Breast epithelium (tissue), 4 donors: ENCODE measurements around the gene RBM4B. TPM values are rescaled to one million over a fixed set of nuclear protein-coding genes. Genes with fewer than 3 reads are reported as not detected.
A peak's percentile ranks its signal among the peaks of the same experiment; 100 is the strongest.

Experiments used
- DNase-seq, 2 donors: peaks; one replicate each; pipeline ENCODE4 v3.0.0-alpha.2; 2019; ENCODE audit warnings: low spot score in 2 of 2
- H3K27ac ChIP-seq, 2 donors: fragments of 200-600 bp; sonication (generic) in 1 of 2; one replicate each; pipeline ENCODE4 v1.5.1; 2016 to 2019; ENCODE audit warnings: mild to moderate bottlenecking in 1 of 2
- H3K27me3 ChIP-seq, 2 donors: fragments of 200-600 bp; sonication (generic) in 1 of 2; one replicate each; pipeline versions ENCODE4 v1.5.1 to v1.6.0; 2017 to 2019; ENCODE audit warnings: control low read depth in 1 of 2, mild to moderate bottlenecking in 1 of 2
- H3K36me3 ChIP-seq: fragments of 200-600 bp; one replicate; pipeline ENCODE4 v1.5.1; 2019
- H3K4me1 ChIP-seq, 2 donors: fragments of 200-600 bp; sonication (generic); one replicate each; pipeline ENCODE4 v1.5.1; 2016 to 2019; ENCODE audit warnings: control low read depth in 1 of 2
- H3K4me3 ChIP-seq, 3 donors: fragments of 200-600 bp; sonication (generic); 1 replicate in 2 of 3; 2 replicates in 1 of 3; pipeline ENCODE4 v1.5.1; 2016 to 2019; ENCODE audit warnings: mild to moderate bottlenecking in 3 of 3, moderate library complexity in 2 of 3
- H3K9me3 ChIP-seq, 2 donors: fragments of 200-600 bp; sonication (generic) in 1 of 2; one replicate each; pipeline ENCODE4 v1.5.1; 2016 to 2019; ENCODE audit warnings: control low read depth in 1 of 2
- POLR2A ChIP-seq: fragments of 450-650 bp; IDR thresholded peaks from one replicate; pipeline ENCODE4 v1.6.1; 2016; ENCODE audit warnings: antibody characterized with exemption, mild to moderate bottlenecking, moderate library complexity
- POLR2AphosphoS5 ChIP-seq, 3 donors: sonication (generic); formaldehyde crosslinking; IDR thresholded peaks; one replicate each; pipeline ENCODE4 v1.6.1; 2017; ENCODE audit warnings: antibody characterized with exemption in 3 of 3
- intact Hi-C: fragments of 100-400 bp; cut with DNase I; formaldehyde crosslinking; loops from one replicate; pipeline ENCODE4 v1.15.1; 2023; ENCODE audit warnings: low total_unique reads
- total RNA-seq, 3 donors: library from RNA; depleted of rRNA; stranded (reverse); fragments of >200 nt; gene quantifications; one replicate each; pipeline ENCODE4 v1.1.0, GENCODE V29; 2016
- TF ChIP-seq, protein P1 (sequence below), 3 donors: fragments of 450-650 bp; IDR thresholded peaks; one replicate each; pipeline ENCODE4 v1.5.1; 2016 to 2017; ENCODE audit warnings: antibody characterized with exemption in 3 of 3, mild to moderate bottlenecking in 3 of 3, moderate library complexity in 3 of 3

RBM4B gene
- total RNA-seq, 3 donors from 2014 or later: 14.9 to 43.8 (median 25.9) TPM

DNA sequence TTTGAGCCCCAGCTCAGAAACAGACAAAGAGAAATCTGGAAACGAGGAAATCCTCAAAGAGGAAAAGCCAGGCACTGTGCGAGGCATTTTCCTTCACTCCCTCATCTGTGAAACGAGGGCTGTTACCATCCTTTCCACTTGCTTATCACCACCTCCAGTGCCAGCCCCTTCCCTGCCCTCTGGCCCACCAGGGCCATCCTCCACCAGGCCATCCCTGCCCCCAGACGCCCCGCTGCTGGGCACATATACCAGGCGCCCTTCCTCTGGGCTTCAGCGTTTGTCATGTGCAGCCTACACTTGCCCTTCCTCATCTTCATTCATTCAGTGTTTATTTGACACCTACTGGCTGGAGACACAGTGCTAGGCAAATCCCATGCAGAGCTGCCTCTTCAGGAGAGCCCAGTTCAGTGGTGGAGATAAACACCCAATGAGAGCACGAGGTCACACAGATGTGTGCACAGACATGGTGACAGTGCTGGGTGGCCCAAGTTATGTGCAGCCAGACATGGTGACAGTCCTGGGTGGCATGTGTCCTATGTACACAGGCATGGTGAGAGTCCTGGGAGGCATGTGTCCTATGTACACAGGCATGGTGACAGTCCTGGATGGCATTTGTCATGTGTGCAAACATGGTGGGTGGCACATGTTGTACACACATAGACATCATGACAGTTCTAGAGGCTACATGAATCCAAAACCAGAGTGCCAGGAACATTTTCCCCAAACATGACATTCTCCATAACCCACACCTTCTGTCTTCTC is 41.6 kb upstream of the RBM4B start:
- Histone ChIP-seq H3K27me3 (no peaks in the 10 kb centered on the region), H3K4me3 (no peak overlapping the region), H3K27ac (peak overlapping the region; percentile 75 to 78), H3K4me1 (peaks cover 0 to 4% of the 10 kb centered on the region in 2 donors), H3K9me3 (no peaks in the 10 kb centered on the region), H3K36me3 (no peaks in the 10 kb centered on the region)
- DNase-seq: no peak
- intact Hi-C loops: no loop called here
- TF ChIP-seq, protein P1, sequence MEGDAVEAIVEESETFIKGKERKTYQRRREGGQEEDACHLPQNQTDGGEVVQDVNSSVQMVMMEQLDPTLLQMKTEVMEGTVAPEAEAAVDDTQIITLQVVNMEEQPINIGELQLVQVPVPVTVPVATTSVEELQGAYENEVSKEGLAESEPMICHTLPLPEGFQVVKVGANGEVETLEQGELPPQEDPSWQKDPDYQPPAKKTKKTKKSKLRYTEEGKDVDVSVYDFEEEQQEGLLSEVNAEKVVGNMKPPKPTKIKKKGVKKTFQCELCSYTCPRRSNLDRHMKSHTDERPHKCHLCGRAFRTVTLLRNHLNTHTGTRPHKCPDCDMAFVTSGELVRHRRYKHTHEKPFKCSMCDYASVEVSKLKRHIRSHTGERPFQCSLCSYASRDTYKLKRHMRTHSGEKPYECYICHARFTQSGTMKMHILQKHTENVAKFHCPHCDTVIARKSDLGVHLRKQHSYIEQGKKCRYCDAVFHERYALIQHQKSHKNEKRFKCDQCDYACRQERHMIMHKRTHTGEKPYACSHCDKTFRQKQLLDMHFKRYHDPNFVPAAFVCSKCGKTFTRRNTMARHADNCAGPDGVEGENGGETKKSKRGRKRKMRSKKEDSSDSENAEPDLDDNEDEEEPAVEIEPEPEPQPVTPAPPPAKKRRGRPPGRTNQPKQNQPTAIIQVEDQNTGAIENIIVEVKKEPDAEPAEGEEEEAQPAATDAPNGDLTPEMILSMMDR (IDR thresholded peaks at IDR 0.05): no peak

DNA sequence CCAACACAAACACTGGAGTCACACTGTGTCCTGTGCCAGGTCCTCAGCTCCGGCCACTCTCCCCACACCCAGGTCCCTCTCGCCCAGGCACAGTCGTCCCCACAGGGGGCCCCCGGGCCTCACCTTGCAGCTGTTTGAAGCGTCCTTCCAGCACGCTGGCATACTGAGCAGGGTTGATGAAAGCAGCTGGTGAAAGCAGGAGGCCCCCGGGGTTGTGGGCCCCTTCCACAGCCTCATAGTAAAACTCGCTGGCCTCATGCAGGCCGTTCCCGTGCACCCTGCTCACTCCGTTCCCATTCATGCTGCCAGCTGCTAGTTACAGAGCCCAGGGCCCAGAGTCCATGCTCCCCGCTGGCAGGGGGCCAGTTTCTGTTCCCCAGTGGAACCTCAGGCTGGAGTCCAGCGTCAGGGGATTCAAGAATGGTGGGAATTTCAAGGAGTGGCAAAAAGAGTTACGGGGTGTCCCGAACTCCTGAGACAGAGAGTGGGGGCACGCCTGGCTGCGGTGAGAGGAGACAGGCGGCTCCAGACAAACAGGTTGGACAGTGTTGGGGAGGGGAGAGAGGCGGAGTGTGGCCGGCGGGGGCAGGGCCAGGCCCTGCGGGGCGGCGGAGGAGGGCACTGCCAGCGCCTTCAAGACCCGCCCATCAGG is 40.8 kb upstream of the RBM4B start:
- Histone ChIP-seq H3K27ac (peak overlapping the region; percentile 75 to 78), H3K27me3 (no peaks in the 10 kb centered on the region), H3K4me3 (peak overlapping the region in 2 of 3 donors; percentile 35 to 45), H3K36me3 (no peaks in the 10 kb centered on the region), H3K9me3 (no peaks in the 10 kb centered on the region), H3K4me1 (peaks cover 0 to 4% of the 10 kb centered on the region in 2 donors)
- no peak for TF ChIP-seq POLR2AphosphoS5 (IDR thresholded peaks at IDR 0.05)
- TF ChIP-seq, protein P1 (IDR thresholded peaks at IDR 0.05): peak in 1 of 3 donors; percentile 49
- intact Hi-C loops: no loop called here
- peak; percentile 47 to 69 for DNase-seq

DNA sequence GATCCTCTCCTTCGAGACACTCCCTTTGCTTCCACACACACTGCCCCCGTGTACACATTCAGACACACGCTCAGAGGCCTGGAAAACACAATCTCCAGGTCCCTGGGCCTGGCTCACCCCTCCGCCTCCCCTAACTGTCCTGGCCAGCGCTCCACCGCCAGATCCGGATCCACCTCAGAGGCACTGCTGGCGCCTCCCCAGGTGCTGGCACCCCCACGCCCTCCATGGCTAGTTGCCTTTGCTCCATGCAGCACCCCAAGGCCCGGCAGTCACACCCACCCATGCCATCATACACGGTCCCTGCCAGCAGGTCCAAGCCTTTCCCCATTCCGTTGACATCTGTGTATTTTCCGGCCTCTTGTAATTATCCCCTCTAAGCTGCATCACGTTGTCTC is 40.2 kb upstream of the RBM4B start:
- intact Hi-C loops: no loop called here
- Histone ChIP-seq H3K36me3 (no peaks in the 10 kb centered on the region), H3K4me1 (peaks cover 0 to 4% of the 10 kb centered on the region in 2 donors), H3K27me3 (no peaks in the 10 kb centered on the region), H3K9me3 (no peaks in the 10 kb centered on the region), H3K4me3 (peak overlapping the region in 2 of 3 donors; percentile 35 to 45), H3K27ac (peak overlapping the region; percentile 41 to 78)
- TF ChIP-seq POLR2AphosphoS5 (IDR thresholded peaks at IDR 0.05): no peak
- no peak for TF ChIP-seq POLR2A
- TF ChIP-seq, protein P1 (IDR thresholded peaks at IDR 0.05): no peak
- no peak for DNase-seq

DNA sequence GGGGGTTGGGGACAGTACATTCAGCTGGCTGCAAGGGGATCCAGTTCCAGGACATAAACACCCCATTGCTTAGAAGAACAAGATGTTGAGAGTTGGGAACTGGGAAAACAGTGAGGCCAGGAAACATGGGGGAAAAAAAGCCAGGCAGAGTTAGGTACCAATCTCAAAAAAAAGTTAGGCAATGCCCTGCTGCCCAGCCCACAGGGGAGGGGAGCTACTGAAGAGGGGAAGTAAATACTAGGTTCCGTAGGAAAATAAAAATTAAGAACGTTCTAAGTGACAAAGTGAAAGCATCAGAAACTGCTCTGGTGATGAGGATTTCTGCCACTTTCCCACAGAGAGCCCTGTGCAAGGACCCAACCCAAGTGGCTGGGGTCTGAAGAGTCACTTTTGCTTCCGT is 39.3 kb upstream of the RBM4B start:
- Histone ChIP-seq H3K27ac (no peak overlapping the region), H3K9me3 (no peaks in the 10 kb centered on the region), H3K36me3 (no peaks in the 10 kb centered on the region), H3K4me3 (no peak overlapping the region), H3K4me1 (peaks cover 0 to 4% of the 10 kb centered on the region in 2 donors), H3K27me3 (no peaks in the 10 kb centered on the region)
- intact Hi-C loops: no loop called here
- DNase-seq: no peak
- no peak for TF ChIP-seq POLR2A
- TF ChIP-seq, protein P1 (IDR thresholded peaks at IDR 0.05): no peak
- TF ChIP-seq POLR2AphosphoS5 (IDR thresholded peaks at IDR 0.05): no peak
